Measurements from ENCODE around the gene DPY19L1. TPM values are rescaled to one million over a fixed set of nuclear protein-coding genes. Genes with fewer than 3 reads are reported as not detected.

The DPY19L1 gene
- total RNA-seq, 1 experiment from 2014 or later = 71.7 TPM

DNA sequence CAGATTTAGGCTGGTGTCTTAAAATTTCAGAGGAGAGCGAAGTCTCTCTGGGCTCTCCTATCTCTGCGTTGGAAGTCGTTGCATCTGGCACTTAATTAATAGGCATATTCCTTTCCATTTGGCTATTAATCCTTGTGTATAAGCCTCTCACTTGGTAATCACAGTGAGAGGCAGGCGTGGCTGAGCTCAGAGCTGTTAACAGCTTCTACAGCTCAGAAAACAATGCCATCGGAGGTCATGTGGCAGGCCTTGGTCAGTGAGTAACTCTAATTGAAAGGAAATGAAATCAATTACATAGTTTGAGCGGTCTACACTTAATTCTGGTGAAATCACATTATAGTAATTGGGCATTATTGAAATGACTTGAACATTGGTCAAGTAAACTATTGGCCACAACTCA, 135.1 kb downstream of the DPY19L1 start:
- DNase-seq (ENCODE audit: low read depth, low spot score) = no peak
- Histone ChIP-seq H3K36me3 (ENCODE audit: control insufficient read depth in 1 of 2, insufficient read depth in 2 of 2, low read length in 2 of 2) (no peaks in the 10 kb centered on the region), H3K9me3 (ENCODE audit: control insufficient read depth in 1 of 2, insufficient read depth in 1 of 2, low read depth in 1 of 2, low read length in 2 of 2) (no peaks in the 10 kb centered on the region), H3K4me3 (replicated peaks in 1 of 2; ENCODE audit: low read depth in 1 of 2, low read length in 2 of 2) (no peak overlapping the region), H3K9ac (ENCODE audit: low read length) (no peak overlapping the region), H3K27ac (ENCODE audit: low read depth, low read length) (no peak overlapping the region), H3K79me2 (ENCODE audit: insufficient read depth, low read length) (no peaks in the 10 kb centered on the region), H4K20me1 (ENCODE audit: insufficient read depth) (no peaks in the 10 kb centered on the region), H3K27me3 (ENCODE audit: insufficient read depth, low read length) (no peaks in the 10 kb centered on the region), H3K4me1 (ENCODE audit: control insufficient read depth in 1 of 2, insufficient read depth in 2 of 2, low read length in 2 of 2) (no peaks in the 10 kb centered on the region), H3K9me2 (ENCODE audit: insufficient read depth) (no peaks in the 10 kb centered on the region), H2AFZ (ENCODE audit: low read depth, low read length, poor library complexity, severe bottlenecking) (no peak overlapping the region), H3K4me2 (ENCODE audit: low read length) (no peak overlapping the region)
- TF ChIP-seq CBX3 (IDR thresholded peaks at IDR 0.05; ENCODE audit: low read depth) (no peak), RAD21 (IDR thresholded peaks at IDR 0.05; ENCODE audit: low read depth) (no peak), SRF (IDR thresholded peaks at IDR 0.05; ENCODE audit: low read depth) (no peak), POLR2AphosphoS5 (IDR thresholded peaks at IDR 0.05; ENCODE audit: low read depth, low read length) (no peak), SP1 (IDR thresholded peaks at IDR 0.05; ENCODE audit: low read depth) (no peak), YY1 (IDR thresholded peaks at IDR 0.05; ENCODE audit: extremely low read depth, insufficient replicate concordance, low read depth, low read length) (no peak), FOSL1 (IDR thresholded peaks at IDR 0.05; ENCODE audit: low read depth) (no peak), EGR1 (IDR thresholded peaks at IDR 0.05; ENCODE audit: low read depth) (no peak), JUND (IDR thresholded peaks at IDR 0.05) (no peak), ZNF274 (IDR thresholded peaks at IDR 0.05; ENCODE audit: low read depth, low read length) (no peak)
- TF ChIP-seq, protein P1, sequence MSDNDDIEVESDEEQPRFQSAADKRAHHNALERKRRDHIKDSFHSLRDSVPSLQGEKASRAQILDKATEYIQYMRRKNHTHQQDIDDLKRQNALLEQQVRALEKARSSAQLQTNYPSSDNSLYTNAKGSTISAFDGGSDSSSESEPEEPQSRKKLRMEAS (IDR thresholded peaks at IDR 0.05) = no peak
- TF ChIP-seq, protein P2, sequence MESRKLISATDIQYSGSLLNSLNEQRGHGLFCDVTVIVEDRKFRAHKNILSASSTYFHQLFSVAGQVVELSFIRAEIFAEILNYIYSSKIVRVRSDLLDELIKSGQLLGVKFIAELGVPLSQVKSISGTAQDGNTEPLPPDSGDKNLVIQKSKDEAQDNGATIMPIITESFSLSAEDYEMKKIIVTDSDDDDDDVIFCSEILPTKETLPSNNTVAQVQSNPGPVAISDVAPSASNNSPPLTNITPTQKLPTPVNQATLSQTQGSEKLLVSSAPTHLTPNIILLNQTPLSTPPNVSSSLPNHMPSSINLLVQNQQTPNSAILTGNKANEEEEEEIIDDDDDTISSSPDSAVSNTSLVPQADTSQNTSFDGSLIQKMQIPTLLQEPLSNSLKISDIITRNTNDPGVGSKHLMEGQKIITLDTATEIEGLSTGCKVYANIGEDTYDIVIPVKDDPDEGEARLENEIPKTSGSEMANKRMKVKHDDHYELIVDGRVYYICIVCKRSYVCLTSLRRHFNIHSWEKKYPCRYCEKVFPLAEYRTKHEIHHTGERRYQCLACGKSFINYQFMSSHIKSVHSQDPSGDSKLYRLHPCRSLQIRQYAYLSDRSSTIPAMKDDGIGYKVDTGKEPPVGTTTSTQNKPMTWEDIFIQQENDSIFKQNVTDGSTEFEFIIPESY (IDR thresholded peaks at IDR 0.05; ENCODE audit: extremely low read depth, insufficient replicate concordance, low read length) = no peak
- TF ChIP-seq, protein P3, sequence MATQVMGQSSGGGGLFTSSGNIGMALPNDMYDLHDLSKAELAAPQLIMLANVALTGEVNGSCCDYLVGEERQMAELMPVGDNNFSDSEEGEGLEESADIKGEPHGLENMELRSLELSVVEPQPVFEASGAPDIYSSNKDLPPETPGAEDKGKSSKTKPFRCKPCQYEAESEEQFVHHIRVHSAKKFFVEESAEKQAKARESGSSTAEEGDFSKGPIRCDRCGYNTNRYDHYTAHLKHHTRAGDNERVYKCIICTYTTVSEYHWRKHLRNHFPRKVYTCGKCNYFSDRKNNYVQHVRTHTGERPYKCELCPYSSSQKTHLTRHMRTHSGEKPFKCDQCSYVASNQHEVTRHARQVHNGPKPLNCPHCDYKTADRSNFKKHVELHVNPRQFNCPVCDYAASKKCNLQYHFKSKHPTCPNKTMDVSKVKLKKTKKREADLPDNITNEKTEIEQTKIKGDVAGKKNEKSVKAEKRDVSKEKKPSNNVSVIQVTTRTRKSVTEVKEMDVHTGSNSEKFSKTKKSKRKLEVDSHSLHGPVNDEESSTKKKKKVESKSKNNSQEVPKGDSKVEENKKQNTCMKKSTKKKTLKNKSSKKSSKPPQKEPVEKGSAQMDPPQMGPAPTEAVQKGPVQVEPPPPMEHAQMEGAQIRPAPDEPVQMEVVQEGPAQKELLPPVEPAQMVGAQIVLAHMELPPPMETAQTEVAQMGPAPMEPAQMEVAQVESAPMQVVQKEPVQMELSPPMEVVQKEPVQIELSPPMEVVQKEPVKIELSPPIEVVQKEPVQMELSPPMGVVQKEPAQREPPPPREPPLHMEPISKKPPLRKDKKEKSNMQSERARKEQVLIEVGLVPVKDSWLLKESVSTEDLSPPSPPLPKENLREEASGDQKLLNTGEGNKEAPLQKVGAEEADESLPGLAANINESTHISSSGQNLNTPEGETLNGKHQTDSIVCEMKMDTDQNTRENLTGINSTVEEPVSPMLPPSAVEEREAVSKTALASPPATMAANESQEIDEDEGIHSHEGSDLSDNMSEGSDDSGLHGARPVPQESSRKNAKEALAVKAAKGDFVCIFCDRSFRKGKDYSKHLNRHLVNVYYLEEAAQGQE (IDR thresholded peaks at IDR 0.05; ENCODE audit: low read depth) = no peak
- no TSS peak for BruUV-seq (replicated peaks)
- ATAC-seq = no peak
- ChIA-PET RAD21 (ENCODE audit: low non-redundant PET in 1 of 2, low total read pairs in 2 of 2, uncharacterized antibody in 2 of 2, unreplicated experiment in 2 of 2) (no interaction called here), POLR2A (no interaction called here), CTCF (no interaction called here)
- intact Hi-C loops (cut with micrococcal nuclease) = no loop called here

Data from HCT116 (cell line).